IMR-90 (cell line): ENCODE data around the gene PDS5B. TPM values are rescaled to one million over a fixed set of nuclear protein-coding genes. Genes with fewer than 3 reads are reported as not detected.

Experiments used
- ATAC-seq: fragments of 200-7000 bp; cut with Tn5 transposase; 2 replicates; pipeline ENCODE4 v1.9.1; 2020; ENCODE audit warnings: low read depth, mild to moderate bottlenecking, moderate library complexity
- BruUV-seq: library from RNA; stranded (reverse); fragments of 400-500 nt; replicated peaks from 2 replicates; lab custom pipeline; 2021; lab: Mats Ljungman, UMichigan
- CTCF ChIA-PET: fragments of 300-600 bp; formaldehyde crosslinking; extraction: SDS; loops from one replicate; lab custom pipeline; 2021; ENCODE audit warnings: antibody characterized with exemption; lab: Yijun Ruan, JAX
- POLR2A ChIA-PET: fragments of 300-600 bp; sonication (Branson Sonifier 250); formaldehyde crosslinking; loops from one replicate; lab custom pipeline; 2022; ENCODE audit warnings: antibody characterized with exemption; ENCODE audit not compliant: unreplicated experiment; lab: Charles Lee
- DNase-seq: peaks from one replicate; pipeline ENCODE4 v3.0.0; 2013
- H2AFZ ChIP-seq: replicated peaks from 2 replicates; pipeline ENCODE3; 2013; ENCODE audit warnings: low read length, mild to moderate bottlenecking; ENCODE audit not compliant: poor library complexity
- H2AK5ac ChIP-seq: 2 replicates; pipeline ENCODE4 v1.6.1; 2013; ENCODE audit warnings: low read depth, low read length, inconsistent platforms
- H2AK9ac ChIP-seq: replicated peaks from 2 replicates; pipeline ENCODE3; 2013; ENCODE audit warnings: mild to moderate bottlenecking, low read depth, low read length, moderate library complexity; ENCODE audit not compliant: poor library complexity
- H2BK120ac ChIP-seq: 2 replicates; pipeline ENCODE4 v1.6.1; 2013; ENCODE audit warnings: low read depth, low read length, inconsistent platforms
- H2BK15ac ChIP-seq: 3 replicates; pipeline ENCODE4 v1.6.1; 2013; ENCODE audit warnings: low read depth, low read length, inconsistent platforms
- H2BK20ac ChIP-seq: 2 replicates; pipeline ENCODE4 v1.6.1; 2013; ENCODE audit warnings: low read depth, mild to moderate bottlenecking, inconsistent platforms, low read length, moderate library complexity
- H2BK5ac ChIP-seq: 2 replicates; pipeline ENCODE4 v1.6.1; 2013; ENCODE audit warnings: mild to moderate bottlenecking, low read depth, low read length, inconsistent platforms; ENCODE audit not compliant: poor library complexity, severe bottlenecking
- H3K14ac ChIP-seq: replicated peaks from 2 replicates; pipeline ENCODE4 v1.6.1; 2013; ENCODE audit warnings: low read depth, low read length, inconsistent platforms
- H3K18ac ChIP-seq: 2 replicates; pipeline ENCODE4 v1.6.1; 2013; ENCODE audit warnings: low read depth, low read length, control low read depth
- H3K23ac ChIP-seq: 2 replicates; pipeline ENCODE4 v1.6.1; 2013; ENCODE audit warnings: low read depth, low read length, inconsistent platforms
- H3K27ac ChIP-seq: 2 replicates; pipeline ENCODE4 v1.5.1; 2013; ENCODE audit warnings: mild to moderate bottlenecking, control low read depth, low read length; ENCODE audit not compliant: insufficient read depth
- H3K27me3 ChIP-seq: 2 replicates; pipeline ENCODE4 v1.6.1; 2013; ENCODE audit warnings: low read length; ENCODE audit not compliant: control insufficient read depth, insufficient read depth
- H3K36me3 ChIP-seq: 2 replicates; pipeline ENCODE4 v1.6.1; 2013; ENCODE audit warnings: low read length, mixed read lengths; ENCODE audit not compliant: control insufficient read depth, insufficient read depth
- H3K4ac ChIP-seq: 2 replicates; pipeline ENCODE4 v1.6.1; 2013; ENCODE audit warnings: low read depth, low read length, inconsistent platforms
- H3K4me1 ChIP-seq: 2 replicates; pipeline ENCODE4 v1.6.1; 2013; ENCODE audit warnings: low read length, mixed read lengths; ENCODE audit not compliant: control insufficient read depth, insufficient read depth
- H3K4me2 ChIP-seq: 2 replicates; pipeline ENCODE4 v1.6.1; 2013; ENCODE audit warnings: low read depth, mild to moderate bottlenecking, control low read depth, low read length, moderate library complexity
- H3K4me3 ChIP-seq: 2 replicates; pipeline ENCODE4 v1.5.1; 2013; ENCODE audit warnings: low read depth, mild to moderate bottlenecking, control low read depth, low read length, moderate library complexity; ENCODE audit not compliant: insufficient read depth
- H3K56ac ChIP-seq: 2 replicates; pipeline ENCODE4 v1.6.1; 2013; ENCODE audit warnings: low read length, inconsistent platforms; ENCODE audit not compliant: insufficient read depth; ENCODE audit errors: extremely low read depth
- H3K79me1 ChIP-seq, 2 experiments: 2 replicates each; pipeline ENCODE4 v1.6.1; 2013; ENCODE audit warnings: low read length in 2 of 2, inconsistent platforms in 1 of 2, low read depth in 1 of 2
- H3K9ac ChIP-seq: 2 replicates; pipeline ENCODE4 v1.6.1; 2013; ENCODE audit warnings: low read depth, low read length, control low read depth
- H3K9me1 ChIP-seq: 2 replicates; pipeline ENCODE4 v1.6.1; 2013; ENCODE audit warnings: low read length, inconsistent platforms; ENCODE audit not compliant: insufficient read depth
- H3K9me3 ChIP-seq: 2 replicates; pipeline ENCODE4 v1.6.1; 2013; ENCODE audit warnings: low read length; ENCODE audit not compliant: control insufficient read depth, insufficient read depth
- H4K20me1 ChIP-seq: 2 replicates; pipeline ENCODE4 v1.6.1; 2013; ENCODE audit warnings: low read length, inconsistent platforms; ENCODE audit not compliant: insufficient read depth
- H4K5ac ChIP-seq: 2 replicates; pipeline ENCODE4 v1.6.1; 2013; ENCODE audit warnings: mild to moderate bottlenecking, low read depth, low read length, control low read depth
- H4K8ac ChIP-seq, 2 experiments: 2 replicates each; pipeline ENCODE4 v1.6.1; 2013; ENCODE audit warnings: low read depth in 2 of 2, low read length in 2 of 2, control low read depth in 1 of 2, inconsistent platforms in 1 of 2
- H4K91ac ChIP-seq: 2 replicates; pipeline ENCODE4 v1.6.1; 2013; ENCODE audit warnings: low read depth, low read length, inconsistent platforms; ENCODE audit not compliant: insufficient read depth
- BHLHE40 ChIP-seq: fragments of 150-350 bp; IDR thresholded peaks from 2 replicates; pipeline ENCODE4 v1.6.1; 2016; ENCODE audit warnings: mild to moderate bottlenecking, low read depth, low read length
- FOS ChIP-seq: fragments of 150-350 bp; IDR thresholded peaks from 2 replicates; pipeline ENCODE4 v1.6.1; 2016; ENCODE audit warnings: low read depth, low read length
- NFE2L2 ChIP-seq: fragments of 150-350 bp; IDR thresholded peaks from 2 replicates; pipeline ENCODE4 v1.6.1; 2016; ENCODE audit warnings: low read depth, mild to moderate bottlenecking, low read length
- RCOR1 ChIP-seq: IDR thresholded peaks from 2 replicates; pipeline ENCODE4 v1.6.1; 2012; ENCODE audit warnings: mild to moderate bottlenecking, low read length, improper control_type of control experiment; ENCODE audit not compliant: insufficient replicate concordance
- WGBS, 2 experiments: methylation state at CpG; one replicate each; pipeline versions ENCODE4 v1.1.5 to v1.1.7; 2013; ENCODE audit warnings: missing lambda C conversion rate in 2 of 2; ENCODE audit not compliant: insufficient read length in 1 of 2; ENCODE audit errors: extremely low coverage in 2 of 2; 5-methylcytosine and 5-hydroxymethylcytosine counted together
- dilution Hi-C: fragments of 300-500 bp; cut with HindIII; formaldehyde crosslinking; loops from one replicate; pipeline ENCODE4 v1.14.3; 2018; ENCODE audit warnings: low sequenced_read_pairs; ENCODE audit not compliant: unreplicated experiment
- in situ Hi-C: fragments of 300-500 bp; cut with MboI; formaldehyde crosslinking; loops from 3 replicates; pipeline ENCODE4 v1.14.3; 2019; ENCODE audit warnings: low sequenced_read_pairs, inconsistent platforms, mixed read lengths
- intact Hi-C: fragments of 100-400 bp; cut with micrococcal nuclease; formaldehyde crosslinking; loops from 2 replicates; pipeline ENCODE4 v1.10.0; 2022
- polyA plus RNA-seq, 3 experiments: library from polyadenylated mRNA; depleted of rRNA; stranded (reverse); fragments of >200 nt; gene quantifications; 2 replicates each; pipeline ENCODE4 v1.2.3, GENCODE V29; 2012; ENCODE audit warnings: low replicate concordance in 1 of 3
- total RNA-seq: library from RNA; depleted of rRNA; stranded (reverse); fragments of >200 nt; gene quantifications from 2 replicates; pipeline ENCODE4 v1.2.3, GENCODE V29; 2012

PDS5B gene
- total and polyA plus RNA-seq, 2 of the 4 experiments (the other 2 are of a cell fraction) = 6.2 to 20.1 TPM

- H3K14ac ChIP-seq = no peak overlapping the region
- H4K20me1 ChIP-seq = peaks cover 31% of the 10 kb centered on the region
- no peak overlapping the region for H3K23ac ChIP-seq
- no peak overlapping the region for H2BK20ac ChIP-seq
- H2BK15ac ChIP-seq = no peak overlapping the region
- dilution Hi-C loops = no loop called here
- H3K18ac ChIP-seq = no peak overlapping the region
- H3K36me3 ChIP-seq = no peaks in the 10 kb centered on the region
- H4K91ac ChIP-seq = no peak overlapping the region
- H2BK5ac ChIP-seq = no peak overlapping the region
- no peak overlapping the region for H3K4ac ChIP-seq
- no peak overlapping the region for H2AK5ac ChIP-seq
- H3K9me3 ChIP-seq = no peaks in the 10 kb centered on the region; the same call in 1 of the 2 replicates
- no peak overlapping the region for H2AK9ac ChIP-seq
- in situ Hi-C loops = no loop called here
- TF ChIP-seq RCOR1 = no peak
- TF ChIP-seq BHLHE40 = no peak
- TF ChIP-seq NFE2L2 = peak; percentile 36; the same call in 1 of the 2 replicates
- TF ChIP-seq FOS = no peak
- H2BK120ac ChIP-seq = no peak overlapping the region
- H3K4me3 ChIP-seq = no peak overlapping the region
- H3K9ac ChIP-seq = no peak overlapping the region
- H3K27me3 ChIP-seq = no peaks in the 10 kb centered on the region
- no peak overlapping the region for H4K5ac ChIP-seq
- no peak for DNase-seq
- H3K79me1 ChIP-seq = peaks cover 23 to 46% of the 10 kb centered on the region in 2 experiments
- no peak overlapping the region; the same call in 1 of the 2 replicates for H3K56ac ChIP-seq
- ATAC-seq = no peak
- ChIA-PET CTCF (no interaction called here), POLR2A (no interaction called here)
- H2AFZ ChIP-seq = no peak overlapping the region
- no peak overlapping the region for H3K27ac ChIP-seq
- no peaks in the 10 kb centered on the region for H3K4me1 ChIP-seq
- peaks cover 5% of the 10 kb centered on the region for H3K9me1 ChIP-seq
- no TSS peak for BruUV-seq
- no CpG with 5 or more reads among the region's 1 CpG for WGBS, 2 experiments
- no peak overlapping the region for H3K4me2 ChIP-seq
- intact Hi-C loops = no loop called here
- no peak overlapping the region for H4K8ac ChIP-seq
These were observed 24.7 kb downstream of the PDS5B start for GRCh38 chr13:32610977-32611376.
